Mesendoderm (in vitro differentiated cells): ENCODE results near the gene ATP13A2.

Source experiments
- DNase-seq: peaks from one replicate; pipeline ENCODE4 v3.0.0; 2013
- H2AK5ac ChIP-seq: 2 replicates; pipeline ENCODE4 v1.6.1; 2013; ENCODE audit warnings: low read length, inconsistent platforms
- H2BK120ac ChIP-seq: 2 replicates; pipeline ENCODE4 v1.6.1; 2013; ENCODE audit warnings: low read depth, mild to moderate bottlenecking, low read length, moderate library complexity, mixed read lengths
- H2BK15ac ChIP-seq: replicated peaks from 2 replicates; pipeline ENCODE4 v1.6.1; 2013; ENCODE audit warnings: low read depth, mild to moderate bottlenecking, moderate library complexity
- H2BK5ac ChIP-seq: 2 replicates; pipeline ENCODE4 v1.6.1; 2013; ENCODE audit warnings: low read length, inconsistent platforms
- H3K18ac ChIP-seq: 2 replicates; pipeline ENCODE4 v1.6.1; 2013; ENCODE audit warnings: mild to moderate bottlenecking, low read length, mixed read lengths
- H3K23ac ChIP-seq: one replicate; pipeline ENCODE4 v1.6.1; 2013; ENCODE audit warnings: low read length
- H3K27ac ChIP-seq: 2 replicates; pipeline ENCODE4 v1.5.1; 2013; ENCODE audit warnings: low read depth, mild to moderate bottlenecking, inconsistent platforms, low read length, moderate library complexity
- H3K27me3 ChIP-seq: 2 replicates; pipeline ENCODE4 v1.6.1; 2013; ENCODE audit warnings: low read length, control low read depth, mild to moderate bottlenecking, inconsistent platforms; ENCODE audit not compliant: insufficient read depth, poor library complexity
- H3K36me3 ChIP-seq: 2 replicates; pipeline ENCODE4 v1.6.1; 2013; ENCODE audit warnings: low read length, inconsistent platforms; ENCODE audit not compliant: control insufficient read depth, insufficient read depth
- H3K4ac ChIP-seq: one replicate; pipeline ENCODE4 v1.6.1; 2013; ENCODE audit warnings: low read depth, mild to moderate bottlenecking, low read length, moderate library complexity
- H3K4me1 ChIP-seq: 2 replicates; pipeline ENCODE4 v1.6.1; 2013; ENCODE audit warnings: low read depth, low read length, inconsistent platforms; ENCODE audit not compliant: control insufficient read depth
- H3K4me2 ChIP-seq: 2 replicates; pipeline ENCODE4 v1.6.1; 2013; ENCODE audit warnings: low read length
- H3K4me3 ChIP-seq: 2 replicates; pipeline ENCODE4 v1.5.1; 2013; ENCODE audit warnings: mild to moderate bottlenecking, low read length
- H3K56ac ChIP-seq: one replicate; pipeline ENCODE4 v1.6.1; 2013; ENCODE audit warnings: low read length
- H3K79me1 ChIP-seq: 2 replicates; pipeline ENCODE4 v1.6.1; 2013; ENCODE audit warnings: low read length, inconsistent platforms
- H3K79me2 ChIP-seq: 2 replicates; pipeline ENCODE4 v1.6.1; 2013; ENCODE audit warnings: mild to moderate bottlenecking, low read length; ENCODE audit not compliant: control insufficient read depth, insufficient read depth
- H3K9ac ChIP-seq: 2 replicates; pipeline ENCODE4 v1.6.1; 2013; ENCODE audit warnings: low read length, inconsistent platforms
- H4K5ac ChIP-seq: one replicate; pipeline ENCODE4 v1.6.1; 2013; ENCODE audit warnings: low read length
- H4K8ac ChIP-seq: one replicate; pipeline ENCODE4 v1.6.1; 2013; ENCODE audit warnings: low read depth, mild to moderate bottlenecking, control low read depth, low read length, moderate library complexity
- WGBS: extraction: QIAGEN DNeasy Blood & Tissue Kit; methylation state at CpG from one replicate; pipeline ENCODE4 v1.1.7; 2013; ENCODE audit warnings: low lambda C conversion rate, missing lambda C conversion rate; ENCODE audit not compliant: insufficient coverage; ENCODE audit errors: extremely low coverage; 5-methylcytosine and 5-hydroxymethylcytosine counted together

The ATP13A2 gene

DNA sequence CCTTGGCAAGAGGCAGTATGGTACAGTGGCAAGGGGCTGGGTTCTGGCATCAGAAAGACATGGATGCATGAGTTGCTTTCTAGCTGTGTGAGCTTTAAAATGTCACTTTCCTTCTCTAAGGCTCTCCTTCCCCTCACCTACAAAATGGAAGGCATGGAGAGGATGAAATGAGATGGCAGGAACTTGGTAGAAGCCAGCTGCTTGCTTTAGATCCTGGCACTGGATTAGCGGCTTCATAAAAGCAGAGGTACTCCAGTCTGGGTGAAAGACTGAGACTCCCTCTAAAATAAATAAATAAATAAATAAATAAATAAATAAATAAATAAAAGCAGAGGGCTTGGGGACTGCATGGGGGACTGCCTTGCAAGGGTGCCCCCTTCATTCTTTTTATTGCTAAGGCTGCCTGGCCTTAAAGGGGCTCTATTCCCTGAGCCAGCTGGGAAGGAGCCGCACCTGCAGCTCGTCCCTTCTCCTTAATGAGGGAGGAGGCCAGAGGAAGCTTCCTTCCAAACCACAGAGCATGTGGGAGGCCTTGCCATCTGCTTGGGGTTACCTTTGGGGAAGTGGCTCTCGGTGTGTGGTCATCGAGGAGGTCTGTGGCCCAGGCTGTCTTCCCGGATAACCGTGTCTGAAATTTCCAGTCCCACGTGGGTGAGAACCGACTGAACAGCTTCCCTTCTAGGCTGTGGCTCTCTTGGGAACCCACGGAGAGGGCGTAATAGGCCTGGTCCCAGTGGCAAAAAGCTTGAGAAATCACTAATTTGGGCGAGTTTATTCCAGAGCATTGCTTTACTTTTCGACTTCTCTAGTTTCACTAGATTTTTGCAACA, 2.0 kb upstream of the ATP13A2 start:
- Histone ChIP-seq H3K79me2 (no peaks in the 10 kb centered on the region), H3K4me1 (peaks cover 12% of the 10 kb centered on the region), H3K27ac (no peak overlapping the region), H3K4me2 (no peak overlapping the region), H3K23ac (no peak overlapping the region), H3K18ac (no peak overlapping the region), H3K4ac (no peak overlapping the region), H2BK15ac (no peak overlapping the region), H3K56ac (no peak overlapping the region), H4K8ac (no peak overlapping the region), H3K36me3 (no peaks in the 10 kb centered on the region), H3K4me3 (no peak overlapping the region), H3K79me1 (peaks cover 3% of the 10 kb centered on the region), H2BK5ac (no peak overlapping the region), H4K5ac (no peak overlapping the region), H2BK120ac (no peak overlapping the region), H3K27me3 (no peaks in the 10 kb centered on the region), H2AK5ac (no peak overlapping the region), H3K9ac (no peak overlapping the region)
- no CpG with 5 or more reads among the region's 13 CpGs for WGBS
- DNase-seq, result no peak

DNA sequence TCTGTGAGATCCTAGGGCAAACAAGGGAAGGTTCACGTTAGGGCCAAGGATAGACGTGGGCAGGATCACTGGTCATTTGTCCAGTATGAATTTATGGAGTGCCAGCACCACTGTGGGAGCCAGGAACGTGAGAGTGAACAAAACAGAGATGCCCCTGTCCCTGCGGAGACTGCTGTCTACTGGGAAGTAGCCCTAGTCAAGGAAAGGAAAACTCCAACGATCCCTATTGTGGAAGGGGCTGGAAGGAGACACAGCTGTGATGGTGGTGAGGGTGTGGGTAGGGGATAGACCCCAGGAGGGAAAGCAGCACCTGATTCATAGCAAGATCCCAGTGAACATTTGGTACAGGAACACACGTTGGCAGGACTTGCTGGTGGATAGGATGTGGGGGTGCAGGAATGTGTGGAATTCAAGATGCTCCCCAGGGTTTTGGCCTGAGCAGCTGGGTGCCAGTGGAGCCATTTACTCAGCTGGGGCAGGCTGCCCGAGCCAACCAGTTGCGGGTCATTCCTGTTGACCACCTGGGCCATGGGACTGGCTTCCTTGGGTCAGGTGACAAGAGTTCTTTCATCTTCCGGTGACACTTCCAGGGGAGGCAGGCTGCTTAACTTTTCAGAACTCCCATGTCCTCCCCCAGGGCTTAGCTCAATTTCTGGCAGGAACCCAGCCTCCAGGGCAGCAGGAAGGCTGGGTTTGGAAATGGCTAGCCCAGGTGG, 1.2 kb upstream of the ATP13A2 start:
- Histone ChIP-seq H3K79me1 (peaks cover 3% of the 10 kb centered on the region), H3K36me3 (no peaks in the 10 kb centered on the region), H3K27ac (no peak overlapping the region), H2BK120ac (no peak overlapping the region), H2BK15ac (no peak overlapping the region), H3K27me3 (no peaks in the 10 kb centered on the region), H3K56ac (peak overlapping the region; percentile 34), H2BK5ac (no peak overlapping the region), H2AK5ac (no peak overlapping the region), H3K9ac (no peak overlapping the region), H3K4ac (no peak overlapping the region), H3K4me2 (no peak overlapping the region), H3K79me2 (no peaks in the 10 kb centered on the region), H4K8ac (no peak overlapping the region), H3K4me1 (peaks cover 12% of the 10 kb centered on the region), H3K18ac (no peak overlapping the region), H3K23ac (no peak overlapping the region), H4K5ac (no peak overlapping the region), H3K4me3 (no peak overlapping the region)
- peak; percentile 39 for DNase-seq
- no CpG with 5 or more reads among the region's 9 CpGs for WGBS

- Histone ChIP-seq H2AK5ac (no peak overlapping the region), H3K56ac (peak overlapping the region; percentile 89), H3K9ac (peak overlapping the region; percentile 80), H4K8ac (no peak overlapping the region), H3K79me2 (no peaks in the 10 kb centered on the region), H3K79me1 (peaks cover 3% of the 10 kb centered on the region), H3K36me3 (no peaks in the 10 kb centered on the region), H3K27ac (no peak overlapping the region), H3K4me2 (peak overlapping the region; percentile 92), H3K18ac (peak overlapping the region; percentile 69), H2BK120ac (no peak overlapping the region), H4K5ac (no peak overlapping the region), H2BK5ac (no peak overlapping the region), H3K4me1 (peaks cover 12% of the 10 kb centered on the region), H3K27me3 (no peaks in the 10 kb centered on the region), H3K23ac (peak overlapping the region; percentile 45), H3K4me3 (peak overlapping the region; percentile 76), H2BK15ac (no peak overlapping the region), H3K4ac (peak overlapping the region; percentile 19)
- DNase-seq, result peak; percentile 27
- no CpG with 5 or more reads among the region's 15 CpGs for WGBS
These were observed 663 bp downstream of the ATP13A2 start for GRCh38 chr1:17011092-17011438.

DNA sequence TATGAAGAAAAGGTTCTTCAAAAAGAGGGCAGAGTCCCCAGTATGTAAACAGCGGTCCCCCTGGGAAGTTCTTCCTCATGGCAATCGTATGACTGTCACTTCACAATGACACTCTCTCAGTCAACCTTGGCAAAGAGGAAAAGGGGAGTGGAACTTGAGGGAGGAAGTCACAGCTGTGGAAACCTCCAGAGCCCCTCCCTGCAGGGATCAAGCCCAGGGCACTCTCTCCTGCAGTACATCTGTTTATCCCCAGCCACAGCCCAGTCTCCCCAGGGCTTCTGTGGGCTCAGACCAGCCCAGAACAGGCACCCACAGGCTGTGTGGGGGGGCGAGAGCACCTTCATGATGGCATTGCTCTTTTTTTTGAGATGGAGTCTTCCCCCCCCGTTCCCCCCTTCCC, 2.0 kb downstream of the ATP13A2 start:
- H3K4me3 ChIP-seq, result no peak overlapping the region
- H4K8ac ChIP-seq, result no peak overlapping the region
- H3K79me1 ChIP-seq, result peaks cover 3% of the 10 kb centered on the region
- peaks cover 12% of the 10 kb centered on the region for H3K4me1 ChIP-seq
- no peak overlapping the region for H2BK5ac ChIP-seq
- DNase-seq, result no peak
- no peak overlapping the region for H3K4me2 ChIP-seq
- no peak overlapping the region for H3K56ac ChIP-seq
- no peaks in the 10 kb centered on the region for H3K27me3 ChIP-seq
- no peaks in the 10 kb centered on the region for H3K36me3 ChIP-seq
- H4K5ac ChIP-seq, result no peak overlapping the region
- no peak overlapping the region for H3K23ac ChIP-seq
- H3K27ac ChIP-seq, result no peak overlapping the region
- WGBS, result no CpG with 5 or more reads among the region's 4 CpGs
- H3K9ac ChIP-seq, result no peak overlapping the region
- no peak overlapping the region for H3K18ac ChIP-seq
- no peak overlapping the region for H2BK120ac ChIP-seq
- H3K4ac ChIP-seq, result no peak overlapping the region
- no peaks in the 10 kb centered on the region for H3K79me2 ChIP-seq
- no peak overlapping the region for H2AK5ac ChIP-seq
- no peak overlapping the region for H2BK15ac ChIP-seq

- no peak overlapping the region for H3K4me2 ChIP-seq
- no peak overlapping the region for H4K8ac ChIP-seq
- H2BK120ac ChIP-seq, result no peak overlapping the region
- H3K4me3 ChIP-seq, result no peak overlapping the region
- no peak overlapping the region for H3K4ac ChIP-seq
- DNase-seq, result no peak
- no peak overlapping the region for H3K56ac ChIP-seq
- no peak overlapping the region for H2AK5ac ChIP-seq
- peaks cover 12% of the 10 kb centered on the region for H3K4me1 ChIP-seq
- H3K9ac ChIP-seq, result no peak overlapping the region
- no peak overlapping the region for H4K5ac ChIP-seq
- no peak overlapping the region for H3K18ac ChIP-seq
- H3K23ac ChIP-seq, result no peak overlapping the region
- no peaks in the 10 kb centered on the region for H3K27me3 ChIP-seq
- H3K36me3 ChIP-seq, result no peaks in the 10 kb centered on the region
- no peak overlapping the region for H3K27ac ChIP-seq
- no peak overlapping the region for H2BK15ac ChIP-seq
- H3K79me2 ChIP-seq, result no peaks in the 10 kb centered on the region
- no peak overlapping the region for H2BK5ac ChIP-seq
- H3K79me1 ChIP-seq, result peaks cover 3% of the 10 kb centered on the region
- WGBS, result no CpG with 5 or more reads among the region's 15 CpGs
These were observed 3.4 kb downstream of the ATP13A2 start for GRCh38 chr1:17008208-17008855.
